HCT116 (cell line): ENCODE data around the gene ZSCAN23. TPM values are rescaled to one million over a fixed set of nuclear protein-coding genes. Genes with fewer than 3 reads are reported as not detected.

Experiments
- ATAC-seq: fragments of 200-7000 bp; cut with Tn5 transposase; 2 replicates; pipeline ENCODE4 v1.9.1; 2020; ENCODE audit warnings: mild to moderate bottlenecking, moderate library complexity
- BruUV-seq: library from RNA; stranded (reverse); fragments of 400-500 nt; replicated peaks from 2 replicates; lab custom pipeline; 2021; lab: Mats Ljungman, UMichigan
- CTCF ChIA-PET: fragments of 300-600 bp; sonication (Branson Sonifier 250); formaldehyde crosslinking; loops from one replicate; lab custom pipeline; 2021; ENCODE audit warnings: antibody characterized with exemption; lab: Charles Lee
- POLR2A ChIA-PET: fragments of 300-600, 350-600 bp; sonication (Branson Sonifier 250); formaldehyde crosslinking; loops from one replicate; lab custom pipeline; 2021; ENCODE audit warnings: antibody characterized with exemption; lab: Charles Lee
- RAD21 ChIA-PET, 2 experiments: fragments of 300-600 bp; sonication (Branson Sonifier 250); formaldehyde crosslinking; loops; one replicate each; lab custom pipeline; 2023; ENCODE audit warnings: low total read pairs in 2 of 2; ENCODE audit not compliant: uncharacterized antibody in 2 of 2, unreplicated experiment in 2 of 2, low non-redundant PET in 1 of 2; lab: Charles Lee
- DNase-seq: peaks from one replicate; pipeline ENCODE4 v3.0.0-alpha.2; 2010; ENCODE audit warnings: low read depth, low spot score
- H2AFZ ChIP-seq: fragments of 200-600 bp; shearing (Covaris generic), sonication (generic); 2 replicates; pipeline ENCODE4 v1.6.1; 2017; ENCODE audit warnings: low read depth, mixed run types, mixed read lengths, antibody characterized with exemption, low read length; ENCODE audit not compliant: poor library complexity, severe bottlenecking
- H3K27ac ChIP-seq: 2 replicates; pipeline ENCODE4 v1.5.1; 2012; ENCODE audit warnings: low read depth, low read length
- H3K27me3 ChIP-seq: fragments of 200-600 bp; sonication (generic); 2 replicates; pipeline ENCODE4 v1.6.1; 2016; ENCODE audit warnings: mixed run types, low read length, mixed read lengths; ENCODE audit not compliant: insufficient read depth
- H3K36me3 ChIP-seq, 2 experiments: fragments of 200-500 bp in 1 of 2; fragments of 200-600 bp in 1 of 2; sonication (Bioruptor generic) in 1 of 2; sonication (generic) in 1 of 2; 2 replicates each; pipeline versions ENCODE4 v1.5.1 to v1.6.1; 2014 to 2016; ENCODE audit warnings: low read length in 2 of 2, inconsistent platforms in 1 of 2, mixed read lengths in 1 of 2, mixed run types in 1 of 2; ENCODE audit not compliant: insufficient read depth in 2 of 2, control insufficient read depth in 1 of 2
- H3K4me1 ChIP-seq, 2 experiments: fragments of 200-600 bp in 1 of 2; sonication (generic) in 1 of 2; 2 replicates each; pipeline versions ENCODE4 v1.5.1 to v1.6.1; 2012 to 2017; ENCODE audit warnings: low read length in 2 of 2, inconsistent platforms in 1 of 2, mild to moderate bottlenecking in 1 of 2, mixed read lengths in 1 of 2, mixed run types in 1 of 2, moderate library complexity in 1 of 2; ENCODE audit not compliant: insufficient read depth in 2 of 2, control insufficient read depth in 1 of 2
- H3K4me2 ChIP-seq: fragments of 200-600 bp; sonication (generic); 2 replicates; pipeline ENCODE4 v1.6.1; 2017; ENCODE audit warnings: mixed run types, low read length, mixed read lengths
- H3K4me3 ChIP-seq, 2 experiments: fragments of 200-600 bp in 1 of 2; sonication (generic) in 1 of 2; replicated peaks in 1 of 2; 2 replicates each; pipeline ENCODE4 v1.5.1; 2011 to 2016; ENCODE audit warnings: low read length in 2 of 2, control low read depth in 1 of 2, low read depth in 1 of 2, mild to moderate bottlenecking in 1 of 2, mixed read lengths in 1 of 2, mixed run types in 1 of 2
- H3K79me2 ChIP-seq: fragments of 200-600 bp; sonication (generic); 2 replicates; pipeline ENCODE4 v1.6.1; 2017; ENCODE audit warnings: mild to moderate bottlenecking, mixed run types, low read length, moderate library complexity, mixed read lengths; ENCODE audit not compliant: insufficient read depth
- H3K9ac ChIP-seq: fragments of 200-600 bp; sonication (generic); 2 replicates; pipeline ENCODE4 v1.6.1; 2016; ENCODE audit warnings: low read length, mixed read lengths
- H3K9me2 ChIP-seq: fragments of 200-600 bp; sonication (generic), shearing (Covaris generic); 2 replicates; pipeline ENCODE4 v1.6.1; 2017; ENCODE audit warnings: mixed run types, mild to moderate bottlenecking, moderate library complexity; ENCODE audit not compliant: insufficient read depth
- H3K9me3 ChIP-seq, 2 experiments: fragments of 200-500 bp in 1 of 2; fragments of 200-600 bp in 1 of 2; sonication (Bioruptor generic) in 1 of 2; sonication (generic) in 1 of 2; 2 replicates each; pipeline ENCODE4 v1.6.1; 2014 to 2017; ENCODE audit warnings: low read length in 2 of 2, mixed read lengths in 2 of 2, inconsistent platforms in 1 of 2, low read depth in 1 of 2, mild to moderate bottlenecking in 1 of 2, mixed run types in 1 of 2, moderate library complexity in 1 of 2; ENCODE audit not compliant: control insufficient read depth in 1 of 2, insufficient read depth in 1 of 2
- H4K20me1 ChIP-seq: fragments of 200-600 bp; sonication (generic), shearing (Covaris generic); 2 replicates; pipeline ENCODE4 v1.6.1; 2017; ENCODE audit warnings: mixed run types, mild to moderate bottlenecking, moderate library complexity; ENCODE audit not compliant: insufficient read depth
- EGR1 ChIP-seq: IDR thresholded peaks from 2 replicates; pipeline ENCODE4 v1.6.1; 2012; ENCODE audit warnings: low read depth
- ELF1 ChIP-seq: IDR thresholded peaks from 2 replicates; pipeline ENCODE4 v1.6.1; 2012; ENCODE audit warnings: low read depth, borderline replicate concordance
- EZH2 ChIP-seq: fragments of 200-600 bp; sonication (generic); IDR thresholded peaks from 2 replicates; pipeline ENCODE4 v1.6.1; 2017; ENCODE audit warnings: antibody characterized with exemption, mixed run types
- EZH2phosphoT487 ChIP-seq: fragments of 200-600 bp; IDR thresholded peaks from 2 replicates; pipeline ENCODE4 v1.6.1; 2018; ENCODE audit warnings: antibody characterized with exemption, borderline replicate concordance
- POLR2A ChIP-seq: IDR thresholded peaks from 2 replicates; pipeline ENCODE4 v1.7.0; 2011; ENCODE audit warnings: borderline replicate concordance; ENCODE audit not compliant: insufficient read depth, insufficient read length; ENCODE audit errors: extremely low read depth
- RAD21 ChIP-seq: IDR thresholded peaks from 2 replicates; pipeline ENCODE4 v1.6.1; 2012; ENCODE audit warnings: low read depth, mild to moderate bottlenecking
- TCF7L2 ChIP-seq: IDR thresholded peaks from 2 replicates; pipeline ENCODE4 v1.7.0; 2011; ENCODE audit warnings: borderline replicate concordance, inconsistent platforms; ENCODE audit not compliant: insufficient read depth, insufficient read length; ENCODE audit errors: extremely low read depth
- YY1 ChIP-seq: IDR thresholded peaks from 2 replicates; pipeline ENCODE4 v1.6.1; 2011; ENCODE audit warnings: low read length, low read depth, moderate library complexity, mild to moderate bottlenecking; ENCODE audit not compliant: insufficient replicate concordance; ENCODE audit errors: extremely low read depth
- ZFX ChIP-seq: fragments of 450-650 bp; IDR thresholded peaks from 2 replicates; pipeline ENCODE4 v1.6.1; 2017
- intact Hi-C: fragments of 100-400 bp; cut with micrococcal nuclease; formaldehyde crosslinking; loops from 2 replicates; pipeline ENCODE4 v1.10.0; 2022
- total RNA-seq: library from RNA; stranded (reverse); gene quantifications from one replicate; pipeline ENCODE4 v1.2.1, GENCODE V29; 2021; ENCODE audit not compliant: unreplicated experiment
- TF ChIP-seq, protein P1 (sequence below): IDR thresholded peaks from 2 replicates; pipeline ENCODE4 v1.6.1; 2011; ENCODE audit warnings: mild to moderate bottlenecking, low read length, moderate library complexity; ENCODE audit not compliant: insufficient replicate concordance; ENCODE audit errors: extremely low read depth
- TF ChIP-seq, protein P2 (sequence below): IDR thresholded peaks from 2 replicates; pipeline ENCODE4 v1.6.1; 2012
- TF ChIP-seq, protein P3 (sequence below): IDR thresholded peaks from 2 replicates; pipeline ENCODE4 v1.6.1; 2012; ENCODE audit warnings: low read depth

Gene ZSCAN23
- total RNA-seq, 1 experiment from 2014 or later, result not detected

GRCh38 chr6:28486988-28487742 is 43.9 kb upstream of the ZSCAN23 start (continued):
- TF ChIP-seq, protein P1, sequence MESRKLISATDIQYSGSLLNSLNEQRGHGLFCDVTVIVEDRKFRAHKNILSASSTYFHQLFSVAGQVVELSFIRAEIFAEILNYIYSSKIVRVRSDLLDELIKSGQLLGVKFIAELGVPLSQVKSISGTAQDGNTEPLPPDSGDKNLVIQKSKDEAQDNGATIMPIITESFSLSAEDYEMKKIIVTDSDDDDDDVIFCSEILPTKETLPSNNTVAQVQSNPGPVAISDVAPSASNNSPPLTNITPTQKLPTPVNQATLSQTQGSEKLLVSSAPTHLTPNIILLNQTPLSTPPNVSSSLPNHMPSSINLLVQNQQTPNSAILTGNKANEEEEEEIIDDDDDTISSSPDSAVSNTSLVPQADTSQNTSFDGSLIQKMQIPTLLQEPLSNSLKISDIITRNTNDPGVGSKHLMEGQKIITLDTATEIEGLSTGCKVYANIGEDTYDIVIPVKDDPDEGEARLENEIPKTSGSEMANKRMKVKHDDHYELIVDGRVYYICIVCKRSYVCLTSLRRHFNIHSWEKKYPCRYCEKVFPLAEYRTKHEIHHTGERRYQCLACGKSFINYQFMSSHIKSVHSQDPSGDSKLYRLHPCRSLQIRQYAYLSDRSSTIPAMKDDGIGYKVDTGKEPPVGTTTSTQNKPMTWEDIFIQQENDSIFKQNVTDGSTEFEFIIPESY, result no peak
- no peak for TF ChIP-seq EZH2phosphoT487
- TF ChIP-seq ZFX, result no peak
- no peak for TF ChIP-seq EGR1
- TF ChIP-seq, all 23 proteins: peak for 0

- H3K9me2 ChIP-seq, result no peaks in the 10 kb centered on the region
- H3K4me2 ChIP-seq, result no peak overlapping the region
- ATAC-seq (no peak), DNase-seq (no peak)
- intact Hi-C loops, result no loop called here
- no TSS peak for BruUV-seq
- no peaks in the 10 kb centered on the region for H3K27me3 ChIP-seq
- H2AFZ ChIP-seq, result no peak overlapping the region
- no peaks in the 10 kb centered on the region for H3K36me3 ChIP-seq
- H3K4me1 ChIP-seq, result peaks cover 6 to 13% of the 10 kb centered on the region in 2 experiments; a peak in 3 of 4 replicates
- no peak overlapping the region for H3K27ac ChIP-seq
- H3K9ac ChIP-seq, result no peak overlapping the region
- H3K4me3 ChIP-seq, result no peak overlapping the region
- H3K9me3 ChIP-seq, result no peaks in the 10 kb centered on the region
- no peaks in the 10 kb centered on the region for H3K79me2 ChIP-seq
- TF ChIP-seq EGR1 (no peak), ELF1 (no peak), EZH2 (no peak), YY1 (no peak), RAD21 (no peak), TCF7L2 (no peak), POLR2A (no peak)
- TF ChIP-seq, protein P1, result no peak
- TF ChIP-seq, protein P2, sequence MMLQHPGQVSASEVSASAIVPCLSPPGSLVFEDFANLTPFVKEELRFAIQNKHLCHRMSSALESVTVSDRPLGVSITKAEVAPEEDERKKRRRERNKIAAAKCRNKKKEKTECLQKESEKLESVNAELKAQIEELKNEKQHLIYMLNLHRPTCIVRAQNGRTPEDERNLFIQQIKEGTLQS, result no peak
- TF ChIP-seq, protein P3, sequence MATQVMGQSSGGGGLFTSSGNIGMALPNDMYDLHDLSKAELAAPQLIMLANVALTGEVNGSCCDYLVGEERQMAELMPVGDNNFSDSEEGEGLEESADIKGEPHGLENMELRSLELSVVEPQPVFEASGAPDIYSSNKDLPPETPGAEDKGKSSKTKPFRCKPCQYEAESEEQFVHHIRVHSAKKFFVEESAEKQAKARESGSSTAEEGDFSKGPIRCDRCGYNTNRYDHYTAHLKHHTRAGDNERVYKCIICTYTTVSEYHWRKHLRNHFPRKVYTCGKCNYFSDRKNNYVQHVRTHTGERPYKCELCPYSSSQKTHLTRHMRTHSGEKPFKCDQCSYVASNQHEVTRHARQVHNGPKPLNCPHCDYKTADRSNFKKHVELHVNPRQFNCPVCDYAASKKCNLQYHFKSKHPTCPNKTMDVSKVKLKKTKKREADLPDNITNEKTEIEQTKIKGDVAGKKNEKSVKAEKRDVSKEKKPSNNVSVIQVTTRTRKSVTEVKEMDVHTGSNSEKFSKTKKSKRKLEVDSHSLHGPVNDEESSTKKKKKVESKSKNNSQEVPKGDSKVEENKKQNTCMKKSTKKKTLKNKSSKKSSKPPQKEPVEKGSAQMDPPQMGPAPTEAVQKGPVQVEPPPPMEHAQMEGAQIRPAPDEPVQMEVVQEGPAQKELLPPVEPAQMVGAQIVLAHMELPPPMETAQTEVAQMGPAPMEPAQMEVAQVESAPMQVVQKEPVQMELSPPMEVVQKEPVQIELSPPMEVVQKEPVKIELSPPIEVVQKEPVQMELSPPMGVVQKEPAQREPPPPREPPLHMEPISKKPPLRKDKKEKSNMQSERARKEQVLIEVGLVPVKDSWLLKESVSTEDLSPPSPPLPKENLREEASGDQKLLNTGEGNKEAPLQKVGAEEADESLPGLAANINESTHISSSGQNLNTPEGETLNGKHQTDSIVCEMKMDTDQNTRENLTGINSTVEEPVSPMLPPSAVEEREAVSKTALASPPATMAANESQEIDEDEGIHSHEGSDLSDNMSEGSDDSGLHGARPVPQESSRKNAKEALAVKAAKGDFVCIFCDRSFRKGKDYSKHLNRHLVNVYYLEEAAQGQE, result no peak
- POLR2A ChIA-PET, result no interaction called here
- H4K20me1 ChIP-seq, result no peaks in the 10 kb centered on the region
- RAD21 ChIA-PET, result no interaction called here
- CTCF ChIA-PET, result no interaction called here
Observed at GRCh38 chr6:28486533-28486932, 43.2 kb upstream of the ZSCAN23 start.
